GM19455 (cell line): ENCODE measurements around the gene SACM1L.
A peak's percentile ranks its signal among the peaks of the same experiment; 100 is the strongest.

Experiments used
- ATAC-seq: cut with Tn5 transposase; IDR thresholded peaks from one replicate; pipeline ENCODE4 v1.9.1; 2021; ENCODE audit not compliant: unreplicated experiment

SACM1L gene, protein sequence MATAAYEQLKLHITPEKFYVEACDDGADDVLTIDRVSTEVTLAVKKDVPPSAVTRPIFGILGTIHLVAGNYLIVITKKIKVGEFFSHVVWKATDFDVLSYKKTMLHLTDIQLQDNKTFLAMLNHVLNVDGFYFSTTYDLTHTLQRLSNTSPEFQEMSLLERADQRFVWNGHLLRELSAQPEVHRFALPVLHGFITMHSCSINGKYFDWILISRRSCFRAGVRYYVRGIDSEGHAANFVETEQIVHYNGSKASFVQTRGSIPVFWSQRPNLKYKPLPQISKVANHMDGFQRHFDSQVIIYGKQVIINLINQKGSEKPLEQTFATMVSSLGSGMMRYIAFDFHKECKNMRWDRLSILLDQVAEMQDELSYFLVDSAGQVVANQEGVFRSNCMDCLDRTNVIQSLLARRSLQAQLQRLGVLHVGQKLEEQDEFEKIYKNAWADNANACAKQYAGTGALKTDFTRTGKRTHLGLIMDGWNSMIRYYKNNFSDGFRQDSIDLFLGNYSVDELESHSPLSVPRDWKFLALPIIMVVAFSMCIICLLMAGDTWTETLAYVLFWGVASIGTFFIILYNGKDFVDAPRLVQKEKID

DNA sequence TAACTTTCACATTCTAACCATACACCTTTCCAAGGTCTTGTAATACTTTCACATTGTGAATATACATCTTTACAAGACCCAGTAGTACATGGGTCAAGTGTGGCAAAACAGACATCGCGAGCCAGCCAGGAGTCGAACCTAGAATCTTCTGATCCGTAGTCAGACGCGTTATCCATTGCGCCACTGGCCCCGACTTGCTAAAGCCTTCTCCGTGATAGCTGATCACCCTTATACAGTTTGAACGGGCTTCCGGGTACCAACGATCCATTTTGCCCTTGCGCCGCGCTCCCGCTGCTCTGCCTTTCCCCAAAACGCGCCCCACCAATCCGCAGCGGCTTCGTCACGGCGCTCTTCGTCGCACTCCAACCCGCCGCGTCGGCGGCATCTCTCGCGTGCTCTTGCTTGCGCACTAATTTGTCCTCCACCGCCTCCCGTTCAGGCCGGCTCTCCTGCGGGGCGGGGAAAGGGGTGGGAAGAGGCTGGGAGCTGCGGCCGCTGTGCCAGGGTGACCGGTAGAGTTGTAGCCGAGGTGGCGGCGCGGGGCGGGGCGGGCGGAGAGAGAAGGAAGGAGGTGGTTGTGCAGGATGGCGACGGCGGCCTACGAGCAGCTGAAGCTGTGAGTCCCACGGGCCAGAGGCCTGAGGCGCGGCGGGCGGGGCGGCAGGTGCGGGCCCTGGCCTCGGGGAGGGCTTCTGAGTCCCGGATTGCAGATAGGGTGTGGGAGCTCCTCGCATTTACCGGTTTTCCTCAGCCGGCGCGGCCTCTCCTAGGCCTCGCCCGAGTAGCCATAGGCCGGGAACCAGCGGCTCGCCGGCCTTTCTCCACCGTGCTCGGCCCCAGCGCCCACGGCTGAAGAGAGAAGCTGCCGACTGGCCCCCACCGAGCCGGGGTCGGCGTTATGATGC, at the start of gene SACM1L:
Gene SACM1L (plus strand): TSS at position 515 of the 905 bp plus-strand sequence. CDS start 70 bp downstream, at position 585.
- peak; percentile 81 for ATAC-seq

DNA sequence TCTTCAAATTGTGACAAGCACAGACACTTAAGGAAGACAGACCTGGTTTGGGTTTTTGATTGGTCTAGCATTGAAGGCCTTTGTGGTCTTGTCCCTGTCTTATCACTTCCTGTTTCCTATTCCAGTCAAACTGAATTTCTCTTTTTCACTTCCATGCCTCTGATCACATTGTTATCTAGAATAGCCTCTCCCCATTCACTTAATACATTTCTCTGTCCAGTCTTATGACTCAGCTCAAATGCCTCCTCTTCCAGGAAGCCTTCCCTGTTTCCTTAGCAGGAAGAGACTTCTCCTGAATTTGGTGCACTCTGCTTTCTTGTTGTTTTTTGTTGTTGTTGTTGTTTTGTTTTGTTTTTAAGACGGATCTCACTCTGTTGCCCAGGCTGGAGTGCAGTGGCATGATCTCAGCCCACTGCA, 49.1 kb upstream of the SACM1L start:
- no peak for ATAC-seq

GRCh38 chr3:45640724-45641361, 48.4 kb upstream of the SACM1L start:
- no peak for ATAC-seq

GRCh38 chr3:45641756-45642155, 47.4 kb upstream of the SACM1L start:
- no peak for ATAC-seq

DNA sequence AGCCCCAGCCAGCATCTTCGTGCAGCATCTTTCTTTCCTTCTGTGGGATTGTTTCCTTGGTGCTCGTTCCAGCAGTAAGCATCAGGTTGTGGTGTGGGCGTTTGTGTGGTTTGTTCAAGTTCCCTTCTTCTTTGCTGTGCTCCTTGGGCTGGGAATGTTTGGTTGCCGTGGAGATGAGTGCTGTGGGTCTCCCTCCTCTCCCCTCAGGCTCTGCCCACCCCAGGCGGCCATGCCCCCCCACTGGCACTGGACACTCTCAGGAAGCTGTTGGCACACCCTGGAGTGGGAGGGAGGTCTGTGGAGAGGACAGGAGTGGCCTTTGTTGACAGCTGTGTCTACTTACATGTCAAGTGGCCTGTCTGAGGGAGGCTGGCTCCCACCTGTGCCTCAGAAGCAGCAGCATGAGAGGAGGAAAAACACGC, 46.5 kb upstream of the SACM1L start:
- ATAC-seq: no peak

- no peak for ATAC-seq
These were observed 45.0 kb upstream of the SACM1L start for GRCh38 chr3:45644063-45644790.

- ATAC-seq: no peak
These were observed 44.4 kb upstream of the SACM1L start for GRCh38 chr3:45644791-45645201.

GRCh38 chr3:45646051-45646585, 43.1 kb upstream of the SACM1L start:
- no peak for ATAC-seq

GRCh38 chr3:45647148-45647619, 42.0 kb upstream of the SACM1L start:
- no peak for ATAC-seq

DNA sequence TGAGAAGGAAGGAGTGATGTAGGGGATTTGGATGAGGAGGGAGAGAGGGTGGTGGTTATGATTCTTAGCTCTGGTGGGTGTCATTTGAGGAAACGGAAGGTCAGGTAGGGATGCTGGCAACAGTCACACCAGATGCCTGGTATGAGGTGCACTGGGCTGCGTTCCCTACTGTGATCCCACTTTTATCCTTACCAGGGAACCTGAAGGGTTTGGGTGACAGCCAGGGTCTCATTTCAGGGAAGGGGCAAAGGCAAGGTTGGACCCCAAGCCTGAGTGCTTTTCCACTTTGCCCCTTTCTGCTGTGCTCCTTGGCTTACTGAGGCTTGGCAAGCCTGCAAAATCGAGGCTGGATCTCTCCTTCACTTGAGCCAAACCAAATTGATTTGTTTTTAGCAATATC, 36.0 kb upstream of the SACM1L start:
- no peak for ATAC-seq

GRCh38 chr3:45654397-45654944, 34.7 kb upstream of the SACM1L start:
- ATAC-seq: no peak

GRCh38 chr3:45655906-45656305, 33.3 kb upstream of the SACM1L start:
- no peak for ATAC-seq

GRCh38 chr3:45656575-45657363, 32.4 kb upstream of the SACM1L start:
- ATAC-seq: peak; percentile 49

DNA sequence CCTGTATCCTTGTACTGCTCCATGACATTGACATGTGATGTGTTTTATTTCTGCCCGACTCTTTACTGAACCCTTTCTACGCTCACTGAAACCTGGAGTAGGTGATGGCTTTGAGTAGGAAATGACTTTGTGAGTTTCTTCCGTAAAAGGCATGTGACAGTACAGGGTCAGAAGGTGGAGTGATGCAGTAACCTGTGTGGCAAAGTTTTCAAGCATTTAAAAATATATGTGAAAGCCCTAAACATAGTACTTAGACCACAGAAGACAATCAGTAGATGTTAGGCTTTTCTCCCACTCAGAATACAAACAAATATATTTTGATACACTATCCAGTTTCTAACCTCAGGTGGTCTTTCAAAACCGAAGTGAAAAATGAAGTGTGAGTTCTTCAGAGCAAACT, 31.3 kb upstream of the SACM1L start:
- ATAC-seq: peak; percentile 81

- no peak for ATAC-seq
These were observed 29.3 kb upstream of the SACM1L start for GRCh38 chr3:45659661-45660566.

DNA sequence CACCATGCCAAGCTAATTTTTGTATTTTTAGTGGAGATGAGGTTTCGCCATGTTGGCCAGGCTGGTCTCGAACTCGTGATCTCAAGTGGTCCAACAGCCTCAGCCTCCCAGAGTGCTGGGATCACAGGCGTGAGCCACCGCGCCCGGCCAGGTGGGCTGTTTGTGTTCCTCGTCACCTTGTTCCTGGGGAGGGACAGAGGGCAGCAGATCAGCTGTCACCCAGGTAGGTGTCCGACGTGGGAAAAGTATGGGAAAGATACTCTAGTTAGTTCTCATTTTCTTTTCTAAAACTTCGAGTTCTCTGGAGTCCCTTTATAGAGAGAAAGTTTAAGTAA, 28.7 kb upstream of the SACM1L start:
- no peak for ATAC-seq

GRCh38 chr3:45664578-45664977, 24.6 kb upstream of the SACM1L start:
- peak; percentile 73 for ATAC-seq

GRCh38 chr3:45665101-45665572, 24.1 kb upstream of the SACM1L start:
- ATAC-seq: no peak
